CD4-positive, CD25-positive, alpha-beta regulatory T cell (primary cell): ENCODE measurements around the gene STK32A. TPM values are rescaled to one million over a fixed set of nuclear protein-coding genes. Genes with fewer than 3 reads are reported as not detected.

Experiments
- ATAC-seq, 2 donors: fragments of 150-1000 bp; cut with Tn5 transposase; one replicate each; pipeline ENCODE4 v1.10.0; 2021; ENCODE audit warnings: low read depth in 2 of 2, moderate number of reproducible peaks in 2 of 2, moderate library complexity in 1 of 2
- DNase-seq, 3 donors: peaks; one replicate each; pipeline versions ENCODE4 v3.0.0 to v3.0.0-alpha.2; 2012 to 2022; ENCODE audit warnings: mixed read lengths in 1 of 3
- H3K27ac ChIP-seq: one replicate; pipeline ENCODE4 v1.7.0; 2013; ENCODE audit warnings: mild to moderate bottlenecking, low read length; ENCODE audit not compliant: insufficient read depth, poor library complexity, severe bottlenecking
- H3K27me3 ChIP-seq: one replicate; pipeline ENCODE4 v1.7.0; 2013; ENCODE audit warnings: low read length; ENCODE audit not compliant: control insufficient read depth, insufficient read depth
- H3K36me3 ChIP-seq: one replicate; pipeline ENCODE4 v1.7.0; 2013; ENCODE audit warnings: mild to moderate bottlenecking, low read length, moderate library complexity; ENCODE audit not compliant: control insufficient read depth, insufficient read depth
- H3K4me1 ChIP-seq: 2 replicates; pipeline ENCODE4 v1.7.0; 2013; ENCODE audit warnings: mild to moderate bottlenecking, low read length; ENCODE audit not compliant: insufficient read depth, control insufficient read depth, poor library complexity, severe bottlenecking
- H3K4me3 ChIP-seq: one replicate; pipeline ENCODE4 v1.7.0; 2013; ENCODE audit warnings: low read depth, mild to moderate bottlenecking, low read length, moderate library complexity
- H3K9me3 ChIP-seq, 2 experiments: 1 replicate in 1 of 2; 2 replicates in 1 of 2; pipeline ENCODE4 v1.7.0; 2013; ENCODE audit warnings: low read length in 2 of 2, mild to moderate bottlenecking in 1 of 2, moderate library complexity in 1 of 2; ENCODE audit not compliant: control insufficient read depth in 2 of 2
- H3K27ac Mint-ChIP-seq, 3 donors: one replicate each; pipeline ENCODE4 v1.8.0; 2020 to 2022; ENCODE audit warnings: mild to moderate bottlenecking in 3 of 3, mixed read lengths in 3 of 3, moderate library complexity in 2 of 3
- H3K27me3 Mint-ChIP-seq: one replicate; pipeline ENCODE4 v1.8.0; 2022; ENCODE audit warnings: mild to moderate bottlenecking, mixed read lengths
- H3K36me3 Mint-ChIP-seq: one replicate; pipeline ENCODE4 v1.8.0; 2020; ENCODE audit warnings: mixed read lengths
- H3K4me1 Mint-ChIP-seq, 4 donors: one replicate each; pipeline ENCODE4 v1.8.0; 2020 to 2022; ENCODE audit warnings: mixed read lengths in 4 of 4, mild to moderate bottlenecking in 1 of 4
- H3K4me3 Mint-ChIP-seq, 4 donors: one replicate each; pipeline ENCODE4 v1.8.0; 2020 to 2022; ENCODE audit warnings: mild to moderate bottlenecking in 4 of 4, mixed read lengths in 4 of 4, moderate library complexity in 3 of 4
- H3K9me3 Mint-ChIP-seq, 7 donors: one replicate each; pipeline ENCODE4 v1.8.0; 2020 to 2022; ENCODE audit warnings: mixed read lengths in 7 of 7, mild to moderate bottlenecking in 3 of 7, moderate library complexity in 2 of 7
- polyA plus RNA-seq, 4 donors: library from polyadenylated mRNA; unstranded; fragments of 300-500 nt; fragmentation: Illumina TruSeq; gene quantifications; one replicate each; pipeline ENCODE4 v1.2.3, GENCODE V29; 2021
- total RNA-seq: library from RNA; stranded (reverse); gene quantifications from one replicate; pipeline ENCODE4 v1.2.3, GENCODE V29; 2022

Gene STK32A
- total and polyA plus RNA-seq, 5 donors from 2014 or later: not detected

DNA sequence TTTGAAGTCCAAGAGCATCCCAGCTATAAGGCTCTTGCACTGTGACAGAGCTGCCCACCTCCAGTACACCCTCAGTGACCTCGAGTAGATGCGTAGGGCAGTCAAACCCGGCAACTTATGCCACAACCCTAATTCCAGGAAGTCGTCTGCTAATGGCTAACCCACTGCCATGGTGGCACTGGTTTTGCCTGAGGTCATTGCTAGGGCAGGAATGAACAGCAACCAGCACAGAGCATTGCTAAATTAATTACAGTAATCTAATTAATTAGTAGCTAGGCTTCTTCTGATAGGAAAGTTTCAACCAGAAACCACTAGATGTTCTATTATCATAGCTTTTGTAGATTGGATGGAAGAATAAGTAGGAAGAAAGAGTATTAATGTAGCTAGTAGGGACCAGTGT, 152.3 kb downstream of the STK32A start:
- H3K36me3 ChIP-seq: no peaks in the 10 kb centered on the region
- H3K27ac ChIP-seq: no peak overlapping the region
- DNase-seq: no peak
- H3K4me3 Mint-ChIP-seq: no peak overlapping the region
- H3K9me3 ChIP-seq: no peaks in the 10 kb centered on the region
- H3K36me3 Mint-ChIP-seq: no peaks in the 10 kb centered on the region
- ATAC-seq: no peak
- no peak overlapping the region for H3K27ac Mint-ChIP-seq
- no peaks in the 10 kb centered on the region for H3K4me1 Mint-ChIP-seq
- no peaks in the 10 kb centered on the region for H3K27me3 ChIP-seq
- no peak overlapping the region for H3K4me3 ChIP-seq
- no peaks in the 10 kb centered on the region for H3K27me3 Mint-ChIP-seq
- no peaks in the 10 kb centered on the region for H3K9me3 Mint-ChIP-seq
- no peaks in the 10 kb centered on the region for H3K4me1 ChIP-seq

DNA sequence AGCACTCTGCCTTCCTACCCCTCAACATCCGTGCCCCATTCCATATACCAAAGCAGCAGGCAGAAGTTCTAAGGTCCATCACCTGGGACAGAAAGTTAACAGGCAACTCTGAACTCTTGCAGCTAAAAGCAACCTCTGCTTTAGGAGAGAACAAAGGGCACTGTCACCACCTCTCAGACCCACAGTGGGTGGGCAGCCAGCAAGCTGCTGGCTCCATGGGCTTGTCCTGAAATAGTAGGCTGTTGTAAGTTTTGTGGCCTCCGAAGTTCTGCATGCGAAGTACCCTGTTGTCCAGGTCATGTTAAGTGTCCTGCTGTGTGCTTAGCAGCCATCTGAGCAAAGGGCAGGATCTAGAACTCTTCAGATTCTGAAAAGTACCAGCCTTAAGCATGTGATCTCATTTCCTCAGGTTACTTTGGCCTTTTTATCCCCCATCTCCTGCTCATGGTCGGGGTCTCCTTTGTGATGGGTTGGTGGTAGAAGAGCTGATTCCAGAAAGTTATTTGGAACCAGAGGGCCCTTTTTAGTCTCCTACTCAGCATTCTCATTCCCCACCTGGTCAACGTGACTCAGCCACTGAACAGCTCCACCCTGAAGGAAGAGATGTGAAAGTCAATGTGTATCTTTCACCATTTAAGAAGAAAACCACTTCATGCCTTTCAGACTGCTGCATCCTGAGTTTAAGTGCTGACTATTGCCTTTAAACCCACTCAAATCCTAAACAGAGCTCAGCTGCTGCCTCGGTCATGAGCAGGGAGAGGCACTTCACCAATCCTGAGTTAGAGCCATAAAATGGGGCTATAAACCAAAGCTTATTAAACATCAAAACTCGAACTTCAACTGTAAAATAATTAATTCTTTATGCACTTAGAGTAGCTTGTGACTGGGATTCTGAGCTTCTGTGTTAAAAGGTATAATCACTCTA, 153.6 kb downstream of the STK32A start:
- no peak overlapping the region for H3K4me3 Mint-ChIP-seq
- Histone ChIP-seq H3K27ac (no peak overlapping the region), H3K4me1 (no peaks in the 10 kb centered on the region), H3K27me3 (no peaks in the 10 kb centered on the region), H3K36me3 (no peaks in the 10 kb centered on the region), H3K4me3 (no peak overlapping the region), H3K9me3 (no peaks in the 10 kb centered on the region)
- no peaks in the 10 kb centered on the region for H3K9me3 Mint-ChIP-seq
- DNase-seq (no peak), ATAC-seq (no peak)
- no peaks in the 10 kb centered on the region for H3K4me1 Mint-ChIP-seq
- H3K36me3 Mint-ChIP-seq: no peaks in the 10 kb centered on the region
- H3K27me3 Mint-ChIP-seq: no peaks in the 10 kb centered on the region
- H3K27ac Mint-ChIP-seq: no peak overlapping the region

DNA sequence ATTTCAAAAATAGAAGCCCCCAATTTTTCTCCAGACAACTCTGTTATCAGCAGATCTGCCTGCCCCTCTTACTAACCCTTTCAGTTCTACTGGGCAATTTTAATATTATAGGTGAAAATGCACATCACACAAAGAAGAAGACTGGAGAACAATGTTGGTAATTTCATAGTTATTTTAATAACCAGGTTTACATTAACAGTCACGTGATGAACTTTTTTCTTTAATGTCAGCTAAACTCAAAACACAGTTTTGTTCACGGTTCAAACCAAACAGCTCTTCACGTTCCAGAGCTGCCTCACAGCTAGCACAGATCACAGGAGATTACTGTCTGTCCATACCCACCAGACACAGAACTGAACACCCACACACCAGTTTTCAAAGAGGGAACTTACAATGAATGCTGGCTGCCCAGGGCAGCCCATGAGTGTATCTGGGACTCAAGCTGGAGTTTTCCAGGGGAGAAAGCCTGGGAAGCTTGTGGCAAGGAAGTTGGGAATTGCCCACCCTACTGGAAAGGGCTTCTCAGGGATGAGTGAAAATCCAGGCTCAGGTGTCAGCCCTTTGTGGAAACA, 155.9 kb downstream of the STK32A start:
- no peak for DNase-seq
- Histone ChIP-seq H3K4me3 (no peak overlapping the region), H3K27ac (no peak overlapping the region), H3K27me3 (no peaks in the 10 kb centered on the region), H3K36me3 (no peaks in the 10 kb centered on the region), H3K4me1 (no peaks in the 10 kb centered on the region), H3K9me3 (no peaks in the 10 kb centered on the region)
- Mint-ChIP-seq H3K36me3 (no peaks in the 10 kb centered on the region), H3K27me3 (no peaks in the 10 kb centered on the region), H3K9me3 (peaks cover 0 to 3% (median 0%) of the 10 kb centered on the region in 7 donors), H3K4me1 (no peaks in the 10 kb centered on the region), H3K27ac (no peak overlapping the region), H3K4me3 (no peak overlapping the region)
- ATAC-seq: no peak

DNA sequence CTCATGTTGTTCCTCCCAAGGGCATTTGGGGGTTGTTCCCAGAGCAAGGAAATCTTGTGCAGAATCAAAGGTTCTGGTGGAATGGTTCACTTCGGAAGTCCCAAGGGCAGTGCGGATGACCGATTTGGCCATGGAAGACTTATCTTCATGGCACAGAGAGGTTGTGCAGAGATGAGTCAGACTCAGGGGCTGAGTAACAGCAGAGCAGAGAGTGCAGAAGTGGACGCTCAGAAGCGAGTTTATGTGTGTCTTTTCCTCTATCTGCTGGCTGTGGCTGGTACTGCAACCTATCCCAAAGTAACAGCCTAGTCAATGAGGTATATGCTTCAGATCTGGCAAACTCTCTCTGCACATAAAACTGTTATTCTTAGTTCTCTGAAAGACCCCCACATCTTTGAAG, 157.0 kb downstream of the STK32A start:
- ATAC-seq (no peak), DNase-seq (no peak)
- no peak overlapping the region for H3K27ac Mint-ChIP-seq
- H3K27me3 Mint-ChIP-seq: no peaks in the 10 kb centered on the region
- peaks cover 0 to 3% (median 0%) of the 10 kb centered on the region in 7 donors for H3K9me3 Mint-ChIP-seq
- Histone ChIP-seq H3K27me3 (no peaks in the 10 kb centered on the region), H3K4me1 (no peaks in the 10 kb centered on the region), H3K36me3 (no peaks in the 10 kb centered on the region), H3K4me3 (no peak overlapping the region), H3K9me3 (no peaks in the 10 kb centered on the region), H3K27ac (no peak overlapping the region)
- no peaks in the 10 kb centered on the region for H3K36me3 Mint-ChIP-seq
- no peaks in the 10 kb centered on the region for H3K4me1 Mint-ChIP-seq
- H3K4me3 Mint-ChIP-seq: no peak overlapping the region

DNA sequence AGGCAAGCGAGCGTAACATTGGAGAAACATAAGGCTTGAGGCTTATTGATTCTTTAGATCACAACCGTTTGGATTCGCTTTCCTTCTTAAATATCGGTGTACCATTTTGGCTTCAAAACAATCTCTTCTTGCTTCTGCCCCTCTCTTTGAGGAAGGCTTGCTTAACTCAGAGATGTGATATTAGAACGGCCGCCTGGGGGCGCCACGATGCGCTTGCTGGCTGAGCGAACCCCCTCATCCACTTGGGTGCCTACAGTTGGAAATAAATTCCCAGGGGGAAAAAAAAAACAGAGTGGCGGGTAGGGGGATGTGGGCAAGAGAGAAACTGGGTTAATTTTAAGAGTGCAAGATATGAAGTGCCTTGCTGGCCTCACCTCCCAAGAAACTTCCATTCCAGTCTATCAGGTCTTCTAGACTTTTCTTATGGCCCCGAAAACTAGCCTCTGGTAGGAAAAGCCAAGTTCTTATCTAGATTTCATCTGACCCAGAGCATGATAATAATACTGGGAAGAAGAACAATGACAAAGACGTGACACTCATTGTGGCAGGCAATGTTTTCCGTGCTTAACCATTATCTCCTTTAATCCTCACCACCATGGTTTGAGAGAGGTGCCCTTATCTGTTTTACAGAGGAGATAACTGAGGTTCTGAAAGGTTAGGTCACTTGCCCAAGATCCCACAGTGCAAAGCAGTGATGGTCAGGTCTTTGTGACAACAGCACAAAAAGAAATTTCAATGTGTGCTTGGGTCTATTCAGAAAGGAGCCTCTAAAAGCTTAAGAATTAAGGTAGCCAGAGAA, 159.2 kb downstream of the STK32A start:
- Histone ChIP-seq H3K27ac (no peak overlapping the region), H3K4me1 (no peaks in the 10 kb centered on the region), H3K27me3 (no peaks in the 10 kb centered on the region), H3K4me3 (no peak overlapping the region), H3K9me3 (no peaks in the 10 kb centered on the region), H3K36me3 (no peaks in the 10 kb centered on the region)
- DNase-seq: no peak
- peaks cover 0 to 3% (median 0%) of the 10 kb centered on the region in 7 donors for H3K9me3 Mint-ChIP-seq
- no peaks in the 10 kb centered on the region for H3K27me3 Mint-ChIP-seq
- H3K4me1 Mint-ChIP-seq: no peaks in the 10 kb centered on the region
- no peak overlapping the region for H3K4me3 Mint-ChIP-seq
- no peak overlapping the region for H3K27ac Mint-ChIP-seq
- H3K36me3 Mint-ChIP-seq: no peaks in the 10 kb centered on the region
- ATAC-seq: no peak

DNA sequence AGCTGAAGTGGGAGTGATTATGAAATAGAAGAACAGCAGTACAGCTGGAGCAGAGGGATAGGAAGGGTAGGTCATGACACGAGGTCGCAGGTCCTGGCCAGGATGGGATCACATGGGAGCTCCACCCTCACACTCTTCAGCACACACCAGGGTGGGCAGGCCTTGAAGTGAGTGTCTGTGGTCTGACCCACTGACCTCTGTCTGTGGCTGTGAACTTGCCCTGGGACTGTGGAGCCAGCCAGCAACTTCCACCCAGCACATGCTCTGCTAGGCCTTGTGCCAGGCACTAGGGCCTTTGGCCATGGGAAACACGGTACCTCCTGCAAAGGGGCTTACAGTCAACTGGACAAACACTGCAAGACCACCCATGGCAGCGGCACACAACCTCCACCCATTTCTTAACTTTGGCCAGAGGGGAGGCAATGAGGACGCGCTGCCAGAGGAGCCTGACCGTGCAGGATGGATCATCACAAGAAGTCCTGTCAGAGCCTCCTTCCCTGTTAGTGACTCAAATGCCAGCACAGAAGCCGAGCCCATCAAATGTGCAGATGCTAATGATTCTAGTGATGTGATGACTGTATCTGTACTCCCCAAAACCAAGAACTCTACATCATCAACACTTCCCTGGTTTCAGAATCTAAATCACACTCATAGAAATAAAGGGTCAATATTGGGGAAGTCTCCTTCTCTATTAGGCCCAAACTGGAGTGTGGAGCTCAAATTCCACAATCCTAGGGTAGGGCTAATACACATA, 161.4 kb downstream of the STK32A start:
- Mint-ChIP-seq H3K27me3 (no peaks in the 10 kb centered on the region), H3K9me3 (peaks cover 0 to 3% (median 0%) of the 10 kb centered on the region in 7 donors), H3K4me3 (no peak overlapping the region), H3K4me1 (no peaks in the 10 kb centered on the region), H3K27ac (no peak overlapping the region), H3K36me3 (no peaks in the 10 kb centered on the region)
- Histone ChIP-seq H3K9me3 (no peaks in the 10 kb centered on the region), H3K27me3 (no peaks in the 10 kb centered on the region), H3K27ac (no peak overlapping the region), H3K4me1 (no peaks in the 10 kb centered on the region), H3K36me3 (no peaks in the 10 kb centered on the region), H3K4me3 (no peak overlapping the region)
- no peak for ATAC-seq
- DNase-seq: no peak

DNA sequence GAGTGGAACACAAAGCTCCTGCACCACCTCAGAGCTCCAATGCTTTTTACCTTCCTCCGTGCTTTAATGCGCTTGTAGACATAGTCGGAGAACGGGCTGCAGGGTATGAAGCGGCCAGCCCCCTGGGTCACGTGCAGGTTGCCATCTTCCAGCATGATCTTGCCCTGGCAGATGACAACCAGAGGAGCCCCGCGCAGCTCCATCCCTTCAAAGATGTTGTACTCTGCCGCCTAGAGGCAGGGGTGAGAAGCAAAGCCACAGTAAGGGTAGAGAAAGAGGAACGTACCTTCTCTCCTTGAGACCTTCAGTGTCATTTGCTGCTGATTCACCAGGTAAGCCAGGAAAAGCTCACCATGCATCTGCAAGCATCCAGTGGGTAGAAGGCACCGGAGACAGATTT, 162.8 kb downstream of the STK32A start:
- ATAC-seq (no peak), DNase-seq (no peak)
- no peak overlapping the region for H3K27ac Mint-ChIP-seq
- no peak overlapping the region for H3K27ac ChIP-seq
- no peaks in the 10 kb centered on the region for H3K36me3 ChIP-seq
- H3K4me1 ChIP-seq: no peaks in the 10 kb centered on the region
- no peaks in the 10 kb centered on the region for H3K27me3 ChIP-seq
- H3K27me3 Mint-ChIP-seq: no peaks in the 10 kb centered on the region
- no peak overlapping the region for H3K4me3 ChIP-seq
- peaks cover 0 to 3% (median 0%) of the 10 kb centered on the region in 7 donors for H3K9me3 Mint-ChIP-seq
- H3K9me3 ChIP-seq: no peaks in the 10 kb centered on the region
- no peaks in the 10 kb centered on the region for H3K36me3 Mint-ChIP-seq
- H3K4me1 Mint-ChIP-seq: no peaks in the 10 kb centered on the region
- no peak overlapping the region for H3K4me3 Mint-ChIP-seq
